GM19043 (cell line): ENCODE data around the gene MYOM1.
"Not testable (repeated sequence)": the region's sequence is repeated elsewhere in the genome, so short reads cannot be mapped to it uniquely, and the experiment has no call there.

Source experiments
- ATAC-seq: cut with Tn5 transposase; IDR thresholded peaks from one replicate; pipeline ENCODE4 v1.9.1; 2021; ENCODE audit warnings: low read depth; ENCODE audit not compliant: unreplicated experiment

The MYOM1 gene

DNA sequence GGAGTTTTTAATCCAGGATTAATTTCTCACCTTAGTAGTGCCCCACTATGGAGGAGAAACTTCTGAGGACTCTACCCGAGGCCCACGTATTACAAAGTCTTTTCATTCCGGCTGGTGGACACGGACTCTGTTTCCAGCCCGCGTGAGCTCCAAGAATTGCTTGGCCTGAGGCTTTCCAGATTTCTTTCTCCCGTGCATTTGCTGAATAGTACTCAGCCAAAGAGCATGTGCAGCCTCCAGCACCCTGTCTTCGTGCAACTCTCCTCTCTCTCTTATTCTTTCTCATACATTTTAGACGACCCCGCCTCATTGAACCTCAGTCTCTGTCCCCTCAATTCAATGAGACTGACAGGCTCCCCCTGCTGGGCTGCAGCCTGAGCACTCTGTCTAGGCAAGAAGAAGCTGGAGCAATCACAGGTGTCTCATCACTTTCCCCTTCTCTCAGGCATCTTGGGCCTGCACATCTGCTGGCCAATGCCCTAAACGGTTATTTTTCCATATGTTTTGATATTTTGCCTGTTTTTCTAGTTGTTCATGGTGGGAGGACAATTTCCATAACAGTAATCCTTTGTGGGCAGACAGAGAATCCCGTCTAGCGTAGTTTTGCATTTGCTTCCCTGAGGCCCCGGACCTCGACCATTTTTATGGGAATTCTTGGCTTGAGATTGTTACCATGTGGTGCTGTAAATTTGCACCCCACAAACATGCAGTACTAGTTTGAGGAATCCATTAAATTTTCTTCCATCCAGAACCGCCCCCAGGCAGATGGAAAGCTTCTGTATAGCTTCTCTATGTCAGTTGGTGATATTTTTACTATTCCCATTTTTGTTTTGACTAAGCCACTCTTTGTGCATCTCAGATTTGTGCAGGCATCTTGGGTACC is 156.7 kb downstream of the MYOM1 start:
- ATAC-seq = peak; percentile 55

DNA sequence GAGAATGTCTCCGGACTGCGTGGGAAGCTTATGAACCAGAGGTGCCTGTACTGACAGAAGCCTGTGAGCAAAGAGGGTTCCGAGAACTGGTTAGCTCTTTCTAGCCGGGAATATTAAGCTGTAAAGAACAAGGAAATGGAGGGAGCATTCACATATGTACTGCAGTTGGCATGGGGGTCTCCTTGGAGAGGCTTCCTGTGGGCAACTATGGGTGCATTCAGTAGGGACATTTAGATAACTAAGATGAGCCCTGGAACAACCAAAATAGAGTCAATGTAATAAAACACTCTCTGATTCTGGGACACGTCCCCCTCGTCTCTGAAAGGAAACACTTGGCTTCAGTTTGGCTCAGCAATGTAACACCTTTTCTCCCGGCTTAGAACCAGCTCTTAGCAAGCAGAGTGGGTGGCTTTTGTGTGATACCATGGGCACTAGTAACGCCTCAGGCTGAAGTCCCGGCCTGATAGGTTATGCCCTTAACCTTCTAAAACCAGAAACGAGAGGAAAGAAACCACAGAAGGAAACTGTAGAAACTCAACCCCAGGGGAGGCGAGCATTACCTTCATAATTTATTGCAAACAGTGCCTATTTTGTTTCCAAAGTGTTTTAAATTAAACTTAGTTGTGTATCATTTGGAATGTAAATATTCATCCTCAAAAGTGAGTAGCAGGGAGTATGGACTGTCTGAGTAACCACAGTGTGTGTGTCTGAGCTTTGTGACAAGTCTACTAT is 158.0 kb downstream of the MYOM1 start:
- no peak for ATAC-seq

DNA sequence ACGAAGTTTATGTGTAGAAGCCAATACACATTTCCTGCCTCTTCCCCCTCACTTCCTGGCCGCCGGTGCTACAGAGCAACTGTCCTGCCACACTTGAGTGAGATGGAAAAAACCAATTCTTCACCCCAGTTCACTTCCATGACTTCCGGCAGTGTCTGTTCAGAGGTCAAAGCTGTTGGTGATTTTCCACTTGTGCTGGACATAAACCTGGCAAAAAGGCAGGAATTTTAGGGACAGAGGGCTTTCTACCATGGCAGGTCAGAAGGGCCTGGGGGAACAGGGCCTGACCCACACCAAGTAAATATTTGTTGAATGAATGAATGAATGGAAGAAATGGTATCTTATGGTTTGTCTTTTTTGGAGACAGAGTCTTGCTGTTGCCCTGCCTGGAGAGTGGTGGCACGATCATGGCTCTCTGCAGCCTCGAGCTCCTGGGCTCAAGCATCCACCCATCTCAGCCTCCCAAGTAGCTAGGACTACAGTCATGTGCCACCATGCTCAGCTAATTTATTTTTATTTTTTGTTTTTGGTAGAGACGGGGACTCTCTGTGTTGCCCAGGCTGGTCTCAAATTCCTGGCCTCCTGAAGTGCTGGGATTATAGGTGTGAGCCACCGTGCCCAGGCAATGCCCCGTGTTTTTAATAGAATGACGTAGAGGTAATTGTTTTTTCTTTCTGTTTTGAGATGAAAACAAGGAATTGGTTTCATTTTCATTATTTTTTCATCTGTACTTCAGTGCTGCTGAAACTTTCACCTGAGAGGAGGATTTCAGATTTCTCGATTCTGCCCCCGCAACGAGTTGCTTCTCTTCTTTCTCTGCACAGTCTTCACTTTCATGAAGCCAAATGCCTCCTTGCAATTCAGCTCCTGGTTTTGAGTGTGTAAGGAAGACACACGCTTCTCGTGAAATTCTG is 158.8 kb downstream of the MYOM1 start:
- ATAC-seq = peak; percentile 36

DNA sequence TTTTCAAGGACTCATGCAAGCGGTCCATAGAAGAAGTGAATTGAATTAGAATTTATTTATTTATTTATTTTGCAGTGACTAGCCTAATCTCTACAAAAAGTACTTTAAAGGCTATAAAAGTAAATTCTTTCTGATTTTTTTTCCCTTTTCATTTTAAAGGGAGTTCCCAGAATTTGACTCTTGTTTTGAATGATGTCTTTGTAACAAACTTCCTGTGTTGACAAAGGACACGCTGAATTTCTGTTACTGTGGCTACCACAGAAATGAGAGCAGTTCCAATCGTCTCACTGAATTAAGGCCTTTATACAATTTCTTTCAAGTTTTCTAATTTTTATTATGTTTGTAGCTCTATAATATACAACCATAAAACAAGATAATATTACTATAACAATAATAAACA is 160.5 kb downstream of the MYOM1 start:
- ATAC-seq = no peak

DNA sequence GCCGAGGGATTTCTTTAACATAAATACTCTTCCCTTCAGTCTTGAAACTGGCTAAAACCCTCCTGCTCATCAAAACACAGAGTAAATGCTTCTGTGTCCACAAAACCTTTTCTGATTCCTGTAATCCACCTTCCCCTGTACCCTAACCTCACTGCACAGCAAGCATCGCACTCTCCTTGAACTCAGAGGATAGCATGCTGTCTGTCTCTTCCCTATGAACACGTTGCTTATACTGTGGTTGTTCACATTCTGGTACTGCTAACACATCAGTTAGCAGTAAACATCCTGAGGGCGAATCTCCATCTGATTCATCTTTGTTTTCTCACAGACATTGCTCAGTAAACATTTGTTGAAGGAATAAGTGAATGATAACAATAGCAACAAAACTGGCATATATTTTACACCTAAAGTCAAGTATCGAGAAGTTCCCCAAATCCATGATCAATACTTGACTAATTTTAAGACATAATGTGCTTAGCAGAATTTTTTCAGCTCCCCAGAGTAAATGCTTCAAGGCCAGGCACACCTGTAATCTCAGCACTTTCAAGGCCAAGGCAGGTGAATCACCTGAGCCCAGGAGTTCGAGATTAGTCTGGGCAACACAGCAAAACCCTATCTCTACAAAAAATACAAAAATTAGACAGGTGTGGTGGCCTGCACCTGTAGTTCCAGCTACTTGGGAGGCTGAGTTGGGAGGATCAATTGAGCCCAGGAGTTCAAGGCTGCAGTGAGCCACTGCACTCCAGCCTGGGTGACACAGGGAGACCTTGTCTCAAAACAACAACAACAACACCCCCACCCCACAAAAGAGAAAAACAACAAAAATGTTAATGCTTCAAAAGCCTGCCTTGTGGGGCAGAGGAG is 161.2 kb downstream of the MYOM1 start:
- ATAC-seq = no peak

DNA sequence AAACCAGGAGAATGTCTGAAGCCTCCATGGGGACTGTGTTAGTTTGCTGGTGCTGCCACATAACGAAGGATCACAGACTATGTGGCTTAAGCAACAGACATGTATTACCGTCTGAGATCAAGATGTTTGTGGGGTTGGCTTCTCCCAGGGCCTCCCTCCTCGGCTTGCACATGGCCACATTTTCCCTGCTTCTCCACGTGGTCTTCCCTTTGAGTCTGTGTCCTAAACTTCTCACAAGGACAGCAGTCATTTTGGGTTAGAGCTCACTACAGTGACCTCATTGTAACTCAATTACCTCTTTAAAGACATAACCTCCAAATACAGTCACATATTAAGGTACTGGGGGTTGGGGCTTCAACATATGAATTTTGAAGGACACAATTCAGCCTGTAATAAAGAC is 162.2 kb downstream of the MYOM1 start:
- no peak for ATAC-seq

DNA sequence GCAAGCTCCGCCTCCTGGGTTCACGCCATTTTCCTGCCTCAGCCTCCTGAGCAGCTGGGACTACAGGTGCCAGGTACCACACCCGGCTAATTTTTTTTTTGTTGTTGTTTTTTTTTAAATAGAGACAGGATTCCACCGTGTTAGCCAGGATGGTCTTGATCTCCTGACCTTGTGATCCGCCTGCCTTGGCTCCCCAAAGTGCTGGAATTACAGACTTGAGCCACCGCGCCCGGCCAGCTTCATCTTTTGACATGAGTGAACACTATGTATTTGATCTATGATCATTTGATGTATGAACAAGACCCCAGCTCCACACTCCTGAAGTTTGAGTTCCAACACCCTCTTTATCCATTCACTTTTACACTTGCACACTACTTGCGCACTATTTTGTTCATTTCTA is 163.5 kb downstream of the MYOM1 start:
- ATAC-seq = no peak

DNA sequence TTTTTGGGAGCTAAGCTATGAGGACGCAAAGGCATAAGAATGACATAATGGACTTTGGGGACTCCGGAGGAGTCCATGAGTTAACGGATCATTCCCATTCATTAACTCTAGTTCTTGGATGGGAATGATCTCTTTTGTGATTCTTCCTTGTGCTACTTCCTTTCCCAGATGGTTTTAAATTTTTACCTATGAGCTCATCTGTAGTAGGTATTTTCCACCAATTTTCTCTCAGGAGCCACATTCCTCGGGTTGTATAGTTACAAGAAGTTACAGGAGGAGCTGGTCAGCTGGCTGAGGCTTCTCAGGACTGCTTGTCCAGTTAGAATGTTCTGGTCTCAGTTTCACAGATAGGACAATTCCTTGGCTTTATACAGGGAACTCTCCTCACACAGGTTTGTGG is 164.0 kb downstream of the MYOM1 start:
- ATAC-seq = no peak

DNA sequence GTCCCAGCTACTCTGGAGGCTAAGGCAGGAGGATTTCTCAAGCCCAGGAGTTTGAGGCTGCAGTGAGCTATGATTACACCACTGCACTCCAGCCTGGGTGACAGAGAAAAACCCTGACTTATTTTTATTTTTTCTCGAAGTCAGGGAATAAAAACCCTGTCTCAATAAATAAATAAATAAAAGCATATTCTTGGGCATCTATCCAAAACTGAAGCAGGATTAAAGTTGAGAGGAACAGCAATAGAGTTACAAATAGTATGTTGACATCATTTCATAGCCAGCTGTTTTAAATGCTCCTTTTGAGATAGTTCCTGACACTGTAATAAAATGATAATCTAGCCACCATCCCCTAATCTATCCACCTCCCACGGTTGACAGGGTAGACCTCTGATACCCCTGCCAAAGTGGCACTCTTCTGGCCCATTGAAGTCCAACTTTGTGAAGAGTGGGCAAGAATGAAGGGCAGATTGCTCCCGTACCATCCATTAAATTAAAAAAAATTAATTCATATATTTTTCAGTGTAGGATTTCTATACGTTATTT is 164.5 kb downstream of the MYOM1 start:
- no peak for ATAC-seq

DNA sequence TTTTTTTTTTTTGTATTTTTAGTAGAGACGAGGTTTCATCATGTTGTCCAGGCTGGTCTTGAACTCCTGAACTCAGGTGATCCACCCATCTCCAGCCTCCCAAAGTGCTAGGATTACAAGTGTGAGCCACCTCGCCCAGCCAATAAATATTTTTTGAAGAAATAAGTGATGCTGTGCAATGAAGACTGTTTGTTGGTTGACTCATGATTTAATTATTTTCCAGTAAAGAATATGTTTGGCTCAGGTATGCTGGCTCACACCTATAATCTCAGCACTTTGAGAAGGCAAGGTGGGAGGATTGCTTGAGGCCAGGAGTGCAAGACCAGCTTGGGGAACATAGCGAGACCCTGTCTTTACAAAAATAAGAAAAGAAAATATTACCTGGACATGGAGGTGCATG is 165.0 kb downstream of the MYOM1 start:
- ATAC-seq = no peak

DNA sequence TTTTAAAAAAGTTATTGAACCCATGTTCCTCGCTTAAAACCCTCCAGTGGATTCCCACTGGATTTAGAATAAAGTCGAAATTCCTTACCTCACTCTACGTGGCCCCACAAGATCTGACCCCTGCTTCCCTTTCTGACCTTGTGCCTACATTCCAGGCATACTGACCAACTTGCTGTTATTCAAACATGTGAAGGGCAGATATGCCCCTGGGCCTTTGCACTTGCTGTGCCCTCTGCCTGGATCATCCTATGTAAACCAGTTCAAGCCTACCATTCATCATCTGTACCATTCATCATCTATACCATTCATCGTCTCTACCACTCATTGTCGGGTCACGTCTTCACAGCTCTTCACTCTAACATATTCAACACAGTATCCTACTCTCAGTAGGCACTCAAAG is 165.6 kb downstream of the MYOM1 start:
- ATAC-seq = no peak

DNA sequence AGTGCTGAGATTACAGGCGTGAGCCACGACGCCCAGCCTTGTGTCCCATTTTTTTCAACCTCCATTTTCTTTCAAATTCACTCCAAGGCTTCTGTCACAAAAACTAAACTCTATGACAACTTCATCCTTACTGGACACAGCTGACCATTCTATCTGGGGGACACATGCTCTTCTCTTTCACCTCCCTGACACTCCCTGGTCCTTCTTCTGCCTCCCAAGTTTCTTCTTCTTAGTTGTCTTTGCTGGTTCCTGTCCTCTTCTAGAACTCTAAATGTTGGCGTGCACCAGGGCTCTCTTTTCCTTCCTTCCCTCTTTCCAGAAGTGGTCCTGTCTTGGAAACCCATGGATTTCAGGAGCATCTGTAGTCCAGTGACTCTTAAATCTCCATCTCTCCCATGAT is 166.7 kb downstream of the MYOM1 start:
- no peak for ATAC-seq

DNA sequence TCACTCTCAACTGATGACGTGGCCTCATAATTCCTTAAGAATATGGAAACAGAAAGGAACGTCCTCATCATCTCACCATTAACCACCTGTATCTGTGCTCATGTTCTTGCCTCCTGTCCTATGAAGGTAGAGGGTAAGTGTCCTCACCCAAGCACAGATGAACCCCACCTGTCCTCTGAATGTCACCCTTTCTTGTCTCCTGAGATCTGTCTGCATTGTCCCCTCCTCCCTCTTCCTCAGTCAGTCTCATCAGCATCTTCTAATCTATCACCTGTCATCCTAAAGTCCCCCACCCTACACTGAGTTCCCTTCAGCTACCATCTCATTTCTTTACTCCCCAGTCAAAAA is 167.4 kb downstream of the MYOM1 start:
- ATAC-seq = no peak

DNA sequence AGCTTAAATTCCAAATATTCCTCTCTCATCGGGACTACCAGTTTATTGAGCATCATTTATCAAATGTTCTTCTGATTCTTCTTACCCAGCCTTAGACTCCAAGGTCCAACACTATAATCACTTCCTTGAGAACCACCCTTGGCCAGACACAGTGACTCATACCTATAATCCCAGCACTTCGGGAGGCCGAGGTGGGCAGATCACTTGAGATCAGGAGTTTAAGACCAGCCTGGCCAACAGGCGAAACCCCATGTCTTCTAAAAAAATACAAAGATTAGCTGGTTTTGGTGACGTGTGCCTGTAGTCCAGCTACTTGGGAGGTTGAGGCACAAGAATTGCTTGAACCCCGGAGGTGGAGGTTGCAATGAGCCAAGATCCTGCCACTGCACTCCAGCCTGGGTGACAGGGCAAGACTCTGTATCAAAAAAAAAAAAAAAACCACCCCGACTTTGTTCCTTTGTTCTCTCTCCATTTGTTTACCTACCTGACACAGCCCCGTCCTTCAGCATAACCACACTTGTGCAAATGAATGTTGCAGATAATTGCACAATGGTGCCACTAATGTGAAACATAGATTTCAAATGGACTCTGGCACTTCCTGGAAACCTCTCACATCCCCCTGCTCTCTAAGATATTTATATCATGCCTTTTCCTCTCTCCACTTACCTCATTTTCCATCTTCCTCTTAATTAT is 167.9 kb downstream of the MYOM1 start:
- ATAC-seq = no peak

DNA sequence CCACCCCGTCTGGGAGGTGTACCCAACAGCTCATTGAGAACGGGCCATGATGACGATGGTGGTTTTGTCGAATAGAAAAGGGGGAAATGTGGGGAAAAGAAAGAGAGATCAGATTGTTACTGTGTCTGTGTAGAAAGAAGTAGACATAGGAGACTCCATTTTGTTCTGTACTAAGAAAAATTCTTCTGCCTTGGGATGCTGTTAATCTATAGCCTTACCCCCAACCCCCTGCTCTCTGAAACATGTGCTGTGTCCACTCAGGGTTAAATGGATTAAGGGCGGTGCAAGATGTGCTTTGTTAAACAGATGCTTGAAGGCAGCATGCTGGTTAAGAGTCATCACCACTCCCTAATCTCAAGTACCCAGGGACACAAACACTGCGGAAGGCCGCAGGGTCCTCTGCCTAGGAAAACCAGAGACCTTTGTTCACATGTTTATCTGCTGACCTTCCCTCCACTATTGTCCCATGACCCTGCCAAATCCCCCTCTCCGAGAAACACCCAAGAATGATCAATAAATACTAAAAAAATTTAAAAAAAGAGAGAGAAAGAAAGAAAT is 169.8 kb downstream of the MYOM1 start:
- ATAC-seq = not testable (repeated sequence)

DNA sequence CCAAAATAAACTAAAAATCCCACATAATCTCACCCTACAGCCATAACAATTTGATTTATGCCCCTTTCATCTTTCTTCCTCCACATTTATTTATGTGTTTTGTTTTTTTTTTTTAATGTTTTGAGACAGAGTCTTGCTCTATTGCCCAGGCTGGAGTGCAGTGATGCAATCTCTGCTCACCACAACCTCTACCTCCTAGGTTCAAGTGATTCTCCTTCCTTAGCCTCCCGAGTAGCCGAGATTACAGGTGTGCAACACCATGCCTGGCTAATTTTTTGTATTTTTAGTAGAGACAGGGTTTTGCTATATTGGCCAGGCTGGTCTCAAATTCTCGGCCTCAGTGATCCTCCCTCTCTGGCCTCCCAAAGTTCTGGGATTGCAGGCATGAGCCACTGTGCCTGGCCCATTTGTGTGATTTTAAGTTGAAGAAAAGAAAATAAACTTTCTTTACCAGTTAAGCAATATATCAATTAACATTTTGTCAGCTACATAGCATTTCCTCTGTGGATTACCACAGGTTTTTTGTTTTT is 170.9 kb downstream of the MYOM1 start:
- ATAC-seq = no peak

DNA sequence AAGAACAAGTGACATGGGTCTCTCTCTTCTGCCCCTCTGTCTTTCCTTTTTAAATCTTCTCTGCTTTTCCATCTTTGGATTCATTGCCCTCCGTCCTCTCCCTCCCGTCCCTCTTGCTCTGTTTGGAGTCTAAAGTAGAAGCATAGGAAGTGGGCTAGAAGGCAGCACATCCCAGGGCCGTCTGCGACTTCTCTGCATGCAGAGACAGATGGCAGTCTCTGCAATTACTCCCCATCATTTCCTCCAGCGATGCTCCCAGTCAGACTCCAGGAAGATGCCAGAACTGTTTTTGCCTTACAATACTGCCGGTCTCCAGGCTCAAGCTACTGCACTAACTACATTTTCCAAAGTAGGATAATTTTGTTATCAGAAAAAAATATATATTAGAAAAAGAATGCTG is 171.6 kb downstream of the MYOM1 start:
- no peak for ATAC-seq

DNA sequence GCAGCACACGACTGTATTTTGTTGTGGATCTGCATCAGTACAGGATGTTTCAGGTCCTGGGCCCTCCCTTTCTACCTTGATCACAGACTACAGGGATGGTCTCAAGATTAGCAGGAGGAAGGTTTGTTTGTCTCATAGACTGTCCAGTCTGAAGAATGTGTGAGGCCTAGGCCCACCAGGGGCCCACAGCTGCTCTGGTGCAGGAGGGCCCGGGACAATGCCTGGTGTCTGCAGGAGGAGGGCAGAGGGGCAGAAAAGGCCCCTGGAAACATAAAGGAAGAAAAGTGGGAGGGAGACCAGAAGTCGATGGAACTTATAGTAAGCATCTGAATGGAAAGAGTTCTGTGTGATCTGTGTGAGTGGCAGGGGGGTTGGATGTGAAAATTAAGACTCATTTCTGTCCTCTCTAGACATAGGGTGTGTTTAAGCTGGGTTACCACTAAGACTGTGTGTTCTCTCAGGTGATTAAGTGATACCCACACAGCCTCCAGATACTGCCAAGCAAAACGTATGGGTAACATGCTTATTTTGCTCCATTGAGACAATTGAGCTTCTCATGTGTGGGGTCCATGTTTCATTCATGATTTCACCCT is 173.5 kb downstream of the MYOM1 start:
- no peak for ATAC-seq
